B cell (primary cell): Measurements from ENCODE around the gene AP3B2. TPM values are rescaled to one million over a fixed set of nuclear protein-coding genes. Genes with fewer than 3 reads are reported as not detected.
A peak's percentile ranks its signal among the peaks of the same experiment; 100 is the strongest.

Experiments
- ATAC-seq: fragments of 200-7000 bp; cut with Tn5 transposase; one replicate; pipeline ENCODE4 v1.10.0; 2021; ENCODE audit warnings: low read depth, mild to moderate bottlenecking, moderate number of reproducible peaks, moderate library complexity
- CTCF ChIA-PET: fragments of 350-600 bp; sonication (Branson Sonifier 250); formaldehyde crosslinking; loops from one replicate; lab custom pipeline; 2021; ENCODE audit warnings: antibody characterized with exemption, inconsistent platforms; lab: Charles Lee
- POLR2A ChIA-PET: fragments of 350-600 bp; sonication (Branson Sonifier 250); formaldehyde crosslinking; loops from one replicate; lab custom pipeline; 2021; ENCODE audit warnings: antibody characterized with exemption; lab: Charles Lee
- DNase-seq: peaks from one replicate; pipeline ENCODE4 v3.0.0; 2013
- H2AFZ ChIP-seq: 2 replicates; pipeline ENCODE4 v1.6.1; 2012; ENCODE audit warnings: mild to moderate bottlenecking, low read depth, low read length; ENCODE audit not compliant: insufficient read depth, poor library complexity, severe bottlenecking
- H3K27ac ChIP-seq, 2 donors: 1 replicate in 1 of 2; 2 replicates in 1 of 2; pipeline ENCODE4 v1.5.1; 2012 to 2013; ENCODE audit warnings: low read length in 2 of 2, mild to moderate bottlenecking in 2 of 2, moderate library complexity in 1 of 2
- H3K27me3 ChIP-seq, 4 experiments: fragments of 200-600 bp in 1 of 4; sonication (generic) in 1 of 4; replicated peaks in 1 of 4; 1 replicate in 2 of 4; 2 replicates in 2 of 4; pipeline versions ENCODE4 v1.6.1 to v1.7.0; 2013 to 2016; ENCODE audit warnings: low read length in 3 of 4, mild to moderate bottlenecking in 2 of 4, mixed read lengths in 1 of 4, moderate library complexity in 1 of 4; ENCODE audit not compliant: insufficient read depth in 4 of 4, control insufficient read depth in 3 of 4; ENCODE audit errors: control extremely low read depth in 1 of 4
- H3K36me3 ChIP-seq, 2 experiments: replicated peaks in 1 of 2; 1 replicate in 1 of 2; 2 replicates in 1 of 2; pipeline versions ENCODE4 v1.6.1 to v1.7.1; 2013; ENCODE audit warnings: low read length in 1 of 2; ENCODE audit not compliant: insufficient read depth in 2 of 2, control insufficient read depth in 1 of 2; ENCODE audit errors: control extremely low read depth in 1 of 2, extremely low read depth in 1 of 2
- H3K4me1 ChIP-seq, 2 donors: fragments of 200-600 bp in 1 of 2; sonication (generic) in 1 of 2; 1 replicate in 1 of 2; 2 replicates in 1 of 2; pipeline versions ENCODE4 v1.5.1 to v1.6.1; 2013 to 2017; ENCODE audit warnings: low read length in 2 of 2; ENCODE audit not compliant: control insufficient read depth in 2 of 2, insufficient read depth in 2 of 2
- H3K4me2 ChIP-seq: replicated peaks from 2 replicates; pipeline ENCODE3; 2012; ENCODE audit warnings: mild to moderate bottlenecking, low read depth, low read length; ENCODE audit not compliant: poor library complexity, severe bottlenecking
- H3K4me3 ChIP-seq, 5 experiments: fragments of 200-600 bp in 1 of 5; sonication (generic) in 1 of 5; 1 replicate in 3 of 5; 2 replicates in 2 of 5; pipeline versions ENCODE4 v1.5.1 to v1.7.0; 2011 to 2016; ENCODE audit warnings: low read length in 4 of 5, mild to moderate bottlenecking in 4 of 5, low read depth in 2 of 5, control low read depth in 1 of 5, moderate library complexity in 1 of 5; ENCODE audit not compliant: insufficient read depth in 1 of 5; ENCODE audit errors: control extremely low read depth in 1 of 5, extremely low read depth in 1 of 5
- H3K79me2 ChIP-seq: fragments of 200-600 bp; sonication (generic); one replicate; pipeline ENCODE4 v1.6.0; 2016; ENCODE audit warnings: low read length; ENCODE audit not compliant: control insufficient read depth, insufficient read depth
- H3K9ac ChIP-seq: fragments of 200-600 bp; sonication (generic); 2 replicates; pipeline ENCODE4 v1.6.1; 2017; ENCODE audit warnings: mild to moderate bottlenecking, low read length, moderate library complexity
- H3K9me3 ChIP-seq, 3 donors: one replicate each; pipeline versions ENCODE4 v1.6.1 to v1.7.1; 2013; ENCODE audit warnings: low read length in 2 of 3; ENCODE audit not compliant: control insufficient read depth in 2 of 3, insufficient read depth in 1 of 3; ENCODE audit errors: control extremely low read depth in 1 of 3
- H4K20me1 ChIP-seq: 2 replicates; pipeline ENCODE4 v1.6.0; 2012; ENCODE audit warnings: mild to moderate bottlenecking, low read length; ENCODE audit not compliant: insufficient read depth, control insufficient read depth, poor library complexity, severe bottlenecking
- H3K27ac Mint-ChIP-seq: one replicate; pipeline ENCODE4 v1.8.0; 2021; ENCODE audit warnings: mixed read lengths
- H3K27me3 Mint-ChIP-seq: one replicate; pipeline ENCODE4 v1.8.0; 2021; ENCODE audit warnings: mixed read lengths
- H3K4me1 Mint-ChIP-seq: one replicate; pipeline ENCODE4 v1.8.0; 2021; ENCODE audit warnings: mixed read lengths
- H3K4me3 Mint-ChIP-seq: one replicate; pipeline ENCODE4 v1.8.0; 2021; ENCODE audit warnings: mixed read lengths
- H3K9me3 Mint-ChIP-seq: one replicate; pipeline ENCODE4 v1.8.0; 2022; ENCODE audit warnings: mixed read lengths; ENCODE audit not compliant: insufficient read depth
- EZH2 ChIP-seq: IDR thresholded peaks from 2 replicates; pipeline ENCODE4 v1.6.1; 2012; ENCODE audit warnings: borderline replicate concordance, low read depth, mild to moderate bottlenecking, moderate library complexity, low read length; ENCODE audit not compliant: insufficient read depth, poor library complexity, severe bottlenecking
- WGBS: methylation state at CpG from one replicate; pipeline ENCODE4 v1.1.5; 2013; ENCODE audit warnings: missing lambda C conversion rate; ENCODE audit not compliant: insufficient coverage; 5-methylcytosine and 5-hydroxymethylcytosine counted together
- intact Hi-C: fragments of 100-400 bp; cut with micrococcal nuclease; formaldehyde crosslinking; loops from one replicate; pipeline ENCODE4 v1.10.0; 2022
- polyA plus RNA-seq: library from polyadenylated mRNA; depleted of rRNA; stranded (reverse); fragments of >200 nt; gene quantifications from 2 replicates; pipeline ENCODE4 v1.2.3, GENCODE V29; 2012
- total RNA-seq, 2 donors: library from RNA; stranded (reverse); fragments of 120-200 nt in 1 of 2; gene quantifications; 1 replicate in 1 of 2; 2 replicates in 1 of 2; pipeline versions ENCODE4 v1.2.3 to v1.2.4, GENCODE V29; 2013 to 2022
- TF ChIP-seq, protein P1 (sequence below): fragments of 200-600 bp; IDR thresholded peaks from one replicate; pipeline ENCODE4 v1.8.0; 2022; ENCODE audit warnings: antibody characterized with exemption, mild to moderate bottlenecking

The AP3B2 gene
- total and polyA plus RNA-seq, 2 donors (not counting 1 experiment from before 2014, with no cell fraction given): 0.15 to 0.37 TPM

DNA sequence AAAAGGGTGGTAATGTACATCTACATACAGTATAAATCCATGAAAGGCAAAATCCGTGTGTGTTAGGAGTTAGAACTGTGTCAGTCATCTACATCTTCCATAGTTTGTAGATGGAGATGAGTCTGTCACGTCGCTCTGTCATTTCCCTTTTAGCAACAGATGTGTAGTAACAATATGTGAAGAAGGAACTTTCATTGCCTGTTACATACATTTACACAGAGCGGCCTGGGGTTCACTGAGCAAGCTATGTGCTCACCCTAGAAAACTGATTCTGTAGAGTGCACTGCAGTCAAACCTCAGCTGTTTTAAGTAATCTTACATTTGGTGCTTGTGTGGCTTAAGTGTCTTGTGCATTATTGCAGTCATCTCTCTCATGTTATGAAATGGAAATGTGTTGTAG is 41.6 kb upstream of the AP3B2 start:
- no peak for DNase-seq
- Histone ChIP-seq H3K27me3 (no peaks in the 10 kb centered on the region), H3K27ac (no peak overlapping the region), H3K36me3 (peaks cover 0 to 24% of the 10 kb centered on the region in 2 experiments), H3K4me3 (peak overlapping the region; percentile 75 to 97 (median 79)), H3K9ac (peak overlapping the region; percentile 92), H2AFZ (peak overlapping the region; percentile 93), H3K4me1 (peaks cover 16 to 20% of the 10 kb centered on the region in 2 donors), H3K9me3 (no peaks in the 10 kb centered on the region), H3K79me2 (peaks cover 45% of the 10 kb centered on the region), H3K4me2 (peak overlapping the region; percentile 92), H4K20me1 (peaks cover 33% of the 10 kb centered on the region)
- ChIA-PET POLR2A (interaction anchor here (1.8 kb wide), 1 partner anchor 235 kb away, joined by 7 read pairs; the partner anchor contains the start of gene RAMAC), CTCF (interaction anchor here (1.2 to 2.0 kb wide), 2 partner anchors 60 to 249 kb away, joined by 3 to 9 read pairs; no protein-coding TSS in a partner anchor)
- Mint-ChIP-seq H3K4me1 (peaks cover 41% of the 10 kb centered on the region), H3K9me3 (no peaks in the 10 kb centered on the region), H3K27me3 (no peaks in the 10 kb centered on the region), H3K4me3 (peak overlapping the region; percentile 98), H3K27ac (peak overlapping the region; percentile 90)
- intact Hi-C loops: loop anchor here (2.0 to 5.0 kb wide), 2 partner anchors 236 to 259 kb away; partner anchors contain the start of genes C15orf40 and RAMAC
- no peak for ATAC-seq
- WGBS: no CpG with 5 or more reads among the region's 4 CpGs
- no peak for TF ChIP-seq EZH2
- TF ChIP-seq, protein P1, sequence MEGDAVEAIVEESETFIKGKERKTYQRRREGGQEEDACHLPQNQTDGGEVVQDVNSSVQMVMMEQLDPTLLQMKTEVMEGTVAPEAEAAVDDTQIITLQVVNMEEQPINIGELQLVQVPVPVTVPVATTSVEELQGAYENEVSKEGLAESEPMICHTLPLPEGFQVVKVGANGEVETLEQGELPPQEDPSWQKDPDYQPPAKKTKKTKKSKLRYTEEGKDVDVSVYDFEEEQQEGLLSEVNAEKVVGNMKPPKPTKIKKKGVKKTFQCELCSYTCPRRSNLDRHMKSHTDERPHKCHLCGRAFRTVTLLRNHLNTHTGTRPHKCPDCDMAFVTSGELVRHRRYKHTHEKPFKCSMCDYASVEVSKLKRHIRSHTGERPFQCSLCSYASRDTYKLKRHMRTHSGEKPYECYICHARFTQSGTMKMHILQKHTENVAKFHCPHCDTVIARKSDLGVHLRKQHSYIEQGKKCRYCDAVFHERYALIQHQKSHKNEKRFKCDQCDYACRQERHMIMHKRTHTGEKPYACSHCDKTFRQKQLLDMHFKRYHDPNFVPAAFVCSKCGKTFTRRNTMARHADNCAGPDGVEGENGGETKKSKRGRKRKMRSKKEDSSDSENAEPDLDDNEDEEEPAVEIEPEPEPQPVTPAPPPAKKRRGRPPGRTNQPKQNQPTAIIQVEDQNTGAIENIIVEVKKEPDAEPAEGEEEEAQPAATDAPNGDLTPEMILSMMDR: no peak

GRCh38 chr15:82750831-82751180 is 41.1 kb upstream of the AP3B2 start:
- TF ChIP-seq, protein P1: no peak
- no peak for TF ChIP-seq EZH2
- Histone ChIP-seq H3K4me3 (peak overlapping the region; percentile 75 to 97 (median 79)), H3K27ac (peak overlapping the region; percentile 72 to 82), H3K9ac (peak overlapping the region; percentile 92), H3K4me2 (peak overlapping the region; percentile 92), H4K20me1 (peaks cover 28% of the 10 kb centered on the region), H3K79me2 (peaks cover 45% of the 10 kb centered on the region), H3K4me1 (peaks cover 16 to 20% of the 10 kb centered on the region in 2 donors), H3K27me3 (no peaks in the 10 kb centered on the region), H2AFZ (peak overlapping the region; percentile 93), H3K9me3 (no peaks in the 10 kb centered on the region), H3K36me3 (peaks cover 0 to 19% of the 10 kb centered on the region in 2 experiments)
- Mint-ChIP-seq H3K27me3 (no peaks in the 10 kb centered on the region), H3K4me1 (peaks cover 41% of the 10 kb centered on the region), H3K9me3 (no peaks in the 10 kb centered on the region), H3K4me3 (peak overlapping the region; percentile 98), H3K27ac (peak overlapping the region; percentile 90)
- 0% methylated on average over 5 of the region's 8 CpGs for WGBS
- POLR2A ChIA-PET: interaction anchor here (1.0 to 1.8 kb wide), 4 partner anchors 60 to 235 kb away, joined by 4 to 7 read pairs (median 4); partner anchors contain the start of genes RAMAC and RPS17
- intact Hi-C loops: loop anchor here (1.0 to 5.0 kb wide), 6 partner anchors 42 to 260 kb away; partner anchors contain the start of genes AP3B2, C15orf40, RAMAC and RPS17
- CTCF ChIA-PET: interaction anchor here (1.2 to 2.1 kb wide), 3 partner anchors 61 to 261 kb away, joined by 3 to 9 read pairs (median 7); partner anchors contain the start of gene C15orf40
- ATAC-seq (peak; percentile 8), DNase-seq (no peak)
